Upper lobe of right lung (tissue), 1 donor: ENCODE results near the gene SMYD5. TPM values are rescaled to one million over a fixed set of nuclear protein-coding genes. Genes with fewer than 3 reads are reported as not detected.

Source experiments
- ATAC-seq: fragments of 200-7000 bp; cut with Tn5 transposase; one replicate; pipeline ENCODE4 v1.9.1; 2020; ENCODE audit warnings: mild to moderate bottlenecking, moderate library complexity
- DNase-seq: peaks from one replicate; pipeline ENCODE4 v3.0.0-alpha.2; 2020
- H3K27ac ChIP-seq: fragments of 200-600 bp; one replicate; pipeline ENCODE4 v1.8.0; 2022
- H3K27me3 ChIP-seq: fragments of 200-600 bp; one replicate; pipeline ENCODE4 v1.8.0; 2022; ENCODE audit warnings: mild to moderate bottlenecking
- H3K36me3 ChIP-seq: fragments of 200-600 bp; one replicate; pipeline ENCODE4 v1.8.0; 2022
- H3K4me1 ChIP-seq: fragments of 200-600 bp; one replicate; pipeline ENCODE4 v1.8.0; 2022
- H3K4me3 ChIP-seq: fragments of 200-600 bp; one replicate; pipeline ENCODE4 v1.8.0; 2022; ENCODE audit warnings: mild to moderate bottlenecking
- H3K9me3 ChIP-seq: fragments of 200-600 bp; one replicate; pipeline ENCODE4 v1.8.0; 2022
- CTCF ChIP-seq: fragments of 200-600 bp; IDR thresholded peaks from one replicate; pipeline ENCODE4 v1.8.0; 2022; ENCODE audit warnings: antibody characterized with exemption
- intact Hi-C: fragments of 100-400 bp; cut with DNase I; formaldehyde crosslinking; loops from one replicate; pipeline ENCODE4 v1.11.0; 2022
- total RNA-seq: library from RNA; stranded (reverse); fragmentation: NEBNext Ultra II Directional; extraction: Animal tissue kit (Norgen Biotek cat#: 25700); gene quantifications from one replicate; pipeline ENCODE4 v1.2.1, GENCODE V29; 2021
- donor health status: DM: no; HTN: yes; CAD: no; lungs with severe emphysema.

Gene SMYD5
- total RNA-seq, 1 donor from 2014 or later, result 16.8 TPM

DNA sequence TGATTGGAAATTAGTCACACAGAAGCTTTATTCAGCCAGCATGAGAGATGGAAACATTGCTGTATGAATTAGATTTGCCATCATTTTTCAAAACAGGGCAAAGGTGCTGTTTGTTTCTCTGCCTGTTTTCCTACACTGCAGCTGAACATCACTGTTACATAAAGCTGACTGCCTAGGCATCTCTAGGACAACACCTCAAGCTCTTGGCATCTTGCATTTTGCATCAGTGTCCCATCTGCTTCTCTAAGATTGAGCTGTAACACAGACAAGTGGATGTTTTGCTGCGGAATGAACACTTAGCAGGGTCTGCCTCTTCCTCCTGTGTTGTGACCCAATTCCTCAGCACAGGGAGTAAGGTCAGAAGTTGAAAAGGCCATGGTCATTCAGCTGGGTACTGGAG is 24.9 kb downstream of the SMYD5 start:
- Histone ChIP-seq H3K9me3 (no peaks in the 10 kb centered on the region), H3K4me1 (peaks cover 26% of the 10 kb centered on the region), H3K27ac (no peak overlapping the region), H3K27me3 (no peaks in the 10 kb centered on the region), H3K4me3 (no peak overlapping the region), H3K36me3 (peaks cover 46% of the 10 kb centered on the region)
- no peak for DNase-seq
- no peak for ATAC-seq
- no peak for TF ChIP-seq CTCF
- intact Hi-C loops, result no loop called here

GRCh38 chr2:73239776-73240175 is 25.7 kb downstream of the SMYD5 start:
- H3K36me3 ChIP-seq, result peaks cover 54% of the 10 kb centered on the region
- no peaks in the 10 kb centered on the region for H3K9me3 ChIP-seq
- H3K27ac ChIP-seq, result no peak overlapping the region
- no peaks in the 10 kb centered on the region for H3K27me3 ChIP-seq
- H3K4me1 ChIP-seq, result peaks cover 26% of the 10 kb centered on the region
- intact Hi-C loops, result no loop called here
- TF ChIP-seq CTCF, result no peak
- ATAC-seq, result no peak
- no peak overlapping the region for H3K4me3 ChIP-seq
- DNase-seq, result no peak

GRCh38 chr2:73243884-73244570 is 30.0 kb downstream of the SMYD5 start:
- no peak for TF ChIP-seq CTCF
- no peaks in the 10 kb centered on the region for H3K9me3 ChIP-seq
- intact Hi-C loops, result no loop called here
- no peak overlapping the region for H3K27ac ChIP-seq
- H3K27me3 ChIP-seq, result no peaks in the 10 kb centered on the region
- peaks cover 89% of the 10 kb centered on the region for H3K36me3 ChIP-seq
- DNase-seq (peak; percentile 60), ATAC-seq (peak; percentile 81)
- H3K4me3 ChIP-seq, result no peak overlapping the region
- H3K4me1 ChIP-seq, result peaks cover 7% of the 10 kb centered on the region

DNA sequence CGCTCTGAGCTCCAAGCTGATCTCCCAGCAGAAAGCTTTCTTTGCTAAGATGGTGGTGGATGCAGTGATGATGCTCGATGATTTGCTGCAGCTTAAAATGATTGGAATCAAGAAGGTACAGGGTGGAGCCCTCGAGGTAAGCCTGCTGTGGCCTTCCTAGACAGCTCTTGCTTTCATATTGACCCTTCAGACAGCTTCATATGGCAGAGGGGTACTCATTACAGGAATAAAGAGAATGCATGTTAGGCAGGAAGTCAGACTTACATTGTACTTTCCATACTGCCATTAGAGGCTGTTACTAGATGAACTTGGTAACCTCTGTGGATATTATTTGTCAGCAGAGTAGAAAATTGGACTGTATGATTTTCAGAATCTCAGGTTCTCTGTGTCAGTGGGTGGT is 30.5 kb downstream of the SMYD5 start:
- H3K27me3 ChIP-seq, result no peaks in the 10 kb centered on the region
- H3K4me3 ChIP-seq, result no peak overlapping the region
- intact Hi-C loops, result no loop called here
- H3K36me3 ChIP-seq, result peaks cover 92% of the 10 kb centered on the region
- peaks cover 6% of the 10 kb centered on the region for H3K4me1 ChIP-seq
- no peak for ATAC-seq
- H3K9me3 ChIP-seq, result no peaks in the 10 kb centered on the region
- no peak for TF ChIP-seq CTCF
- no peak overlapping the region for H3K27ac ChIP-seq
- peak; percentile 3 for DNase-seq

- no peak for ATAC-seq
- Histone ChIP-seq H3K9me3 (no peaks in the 10 kb centered on the region), H3K4me1 (no peaks in the 10 kb centered on the region), H3K27ac (no peak overlapping the region), H3K27me3 (no peaks in the 10 kb centered on the region), H3K36me3 (peaks cover 94% of the 10 kb centered on the region), H3K4me3 (no peak overlapping the region)
- no peak for TF ChIP-seq CTCF
- intact Hi-C loops, result no loop called here
- DNase-seq, result no peak
Observed at GRCh38 chr2:73246850-73247249, 32.8 kb downstream of the SMYD5 start.

- no peak for TF ChIP-seq CTCF
- Histone ChIP-seq H3K4me3 (no peak overlapping the region), H3K27me3 (no peaks in the 10 kb centered on the region), H3K9me3 (no peaks in the 10 kb centered on the region), H3K36me3 (peaks cover 97% of the 10 kb centered on the region), H3K4me1 (no peaks in the 10 kb centered on the region), H3K27ac (no peak overlapping the region)
- DNase-seq (peak; percentile 13), ATAC-seq (no peak)
- intact Hi-C loops, result no loop called here
Observed at GRCh38 chr2:73249636-73250035, 35.6 kb downstream of the SMYD5 start.
